ENCODE measurements around the gene ARPC1A. TPM values are rescaled to one million over a fixed set of nuclear protein-coding genes. Genes with fewer than 3 reads are reported as not detected.

ARPC1A gene
- total RNA-seq, 1 donor from 2014 or later = 269 TPM

DNA sequence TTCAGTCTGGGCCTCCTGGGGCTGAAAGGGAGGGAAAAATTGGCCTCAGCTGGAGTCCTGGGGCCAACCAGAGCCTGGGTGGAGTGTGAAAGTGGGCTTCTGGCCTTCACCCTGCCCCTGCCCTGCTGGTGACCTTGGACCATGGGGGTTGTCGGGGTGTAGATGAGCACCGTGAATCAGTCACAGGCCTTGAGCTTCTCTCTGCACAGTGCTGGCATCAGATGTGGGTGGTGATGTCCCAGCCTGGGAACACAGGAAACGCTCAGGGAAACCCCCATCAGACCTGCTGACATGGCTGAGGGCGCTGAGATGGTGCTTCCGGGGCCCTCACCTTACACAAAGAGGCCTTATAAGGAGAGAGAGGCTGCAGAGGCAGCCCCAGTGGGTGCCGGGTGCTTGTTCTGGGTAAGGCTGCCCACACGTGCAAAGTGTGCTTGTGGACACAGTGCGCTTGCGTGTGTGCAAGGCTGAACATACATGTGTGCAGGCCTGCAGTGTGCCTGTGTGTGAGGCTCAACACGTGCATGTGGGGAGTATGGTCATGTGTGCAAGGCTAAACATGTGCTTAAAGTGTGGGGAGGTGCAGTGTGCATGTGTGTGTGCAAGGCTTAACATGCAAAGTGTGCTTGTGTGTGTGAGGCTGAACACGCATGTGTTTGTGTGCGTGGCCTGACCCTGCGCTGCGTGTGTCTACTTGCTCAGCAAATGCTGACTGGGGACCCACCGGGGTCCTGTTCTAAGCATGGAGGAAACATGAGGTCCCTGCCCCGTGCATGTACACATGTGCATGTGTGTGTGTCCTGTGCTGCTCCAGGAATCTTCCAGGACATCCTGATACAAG lies 55.3 kb downstream of the ARPC1A start:
- FAIRE-seq (no peak), DNase-seq (ENCODE audit: low read depth) (no peak)
- no peak overlapping the region for H3K4me3 ChIP-seq (ENCODE audit: low read depth, low read length)
- TF ChIP-seq, protein P1, sequence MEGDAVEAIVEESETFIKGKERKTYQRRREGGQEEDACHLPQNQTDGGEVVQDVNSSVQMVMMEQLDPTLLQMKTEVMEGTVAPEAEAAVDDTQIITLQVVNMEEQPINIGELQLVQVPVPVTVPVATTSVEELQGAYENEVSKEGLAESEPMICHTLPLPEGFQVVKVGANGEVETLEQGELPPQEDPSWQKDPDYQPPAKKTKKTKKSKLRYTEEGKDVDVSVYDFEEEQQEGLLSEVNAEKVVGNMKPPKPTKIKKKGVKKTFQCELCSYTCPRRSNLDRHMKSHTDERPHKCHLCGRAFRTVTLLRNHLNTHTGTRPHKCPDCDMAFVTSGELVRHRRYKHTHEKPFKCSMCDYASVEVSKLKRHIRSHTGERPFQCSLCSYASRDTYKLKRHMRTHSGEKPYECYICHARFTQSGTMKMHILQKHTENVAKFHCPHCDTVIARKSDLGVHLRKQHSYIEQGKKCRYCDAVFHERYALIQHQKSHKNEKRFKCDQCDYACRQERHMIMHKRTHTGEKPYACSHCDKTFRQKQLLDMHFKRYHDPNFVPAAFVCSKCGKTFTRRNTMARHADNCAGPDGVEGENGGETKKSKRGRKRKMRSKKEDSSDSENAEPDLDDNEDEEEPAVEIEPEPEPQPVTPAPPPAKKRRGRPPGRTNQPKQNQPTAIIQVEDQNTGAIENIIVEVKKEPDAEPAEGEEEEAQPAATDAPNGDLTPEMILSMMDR (IDR thresholded peaks at IDR 0.05; ENCODE audit: insufficient read depth, low read length, severe bottlenecking) = no peak
- peaks cover 32% of the 10 kb centered on the region for H3K36me3 ChIP-seq (ENCODE audit: control insufficient read depth, insufficient read depth, low read length)
- H3K27me3 ChIP-seq (ENCODE audit: control insufficient read depth, insufficient read depth, low read length) = no peaks in the 10 kb centered on the region

DNA sequence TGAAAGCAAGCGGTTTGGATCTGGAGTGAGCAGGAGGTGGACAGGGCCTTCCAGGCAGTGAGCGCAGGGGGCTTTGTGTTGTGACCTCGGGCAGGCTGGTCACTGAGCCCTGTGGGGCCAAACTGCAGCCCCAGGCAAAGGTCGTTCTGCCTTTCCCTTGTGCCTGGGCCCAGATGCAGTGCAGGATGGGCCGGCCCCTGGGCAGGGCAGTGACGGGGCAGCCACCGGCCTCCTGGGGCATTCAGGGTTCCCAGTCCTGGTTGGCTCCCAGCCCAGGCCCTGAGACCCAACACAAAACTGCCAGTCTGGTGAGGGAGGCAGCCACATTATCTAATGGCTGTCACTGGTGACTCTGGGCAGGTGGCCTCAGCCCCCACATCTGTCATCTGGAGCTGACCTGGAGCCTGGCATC lies 56.0 kb downstream of the ARPC1A start:
- FAIRE-seq = no peak
- TF ChIP-seq, protein P1 (IDR thresholded peaks at IDR 0.05; ENCODE audit: insufficient read depth, low read length, severe bottlenecking) = no peak
- no peak for DNase-seq (ENCODE audit: low read depth)
- Histone ChIP-seq H3K27me3 (ENCODE audit: control insufficient read depth, insufficient read depth, low read length) (no peaks in the 10 kb centered on the region), H3K36me3 (ENCODE audit: control insufficient read depth, insufficient read depth, low read length) (peaks cover 37% of the 10 kb centered on the region), H3K4me3 (ENCODE audit: low read depth, low read length) (no peak overlapping the region)

DNA sequence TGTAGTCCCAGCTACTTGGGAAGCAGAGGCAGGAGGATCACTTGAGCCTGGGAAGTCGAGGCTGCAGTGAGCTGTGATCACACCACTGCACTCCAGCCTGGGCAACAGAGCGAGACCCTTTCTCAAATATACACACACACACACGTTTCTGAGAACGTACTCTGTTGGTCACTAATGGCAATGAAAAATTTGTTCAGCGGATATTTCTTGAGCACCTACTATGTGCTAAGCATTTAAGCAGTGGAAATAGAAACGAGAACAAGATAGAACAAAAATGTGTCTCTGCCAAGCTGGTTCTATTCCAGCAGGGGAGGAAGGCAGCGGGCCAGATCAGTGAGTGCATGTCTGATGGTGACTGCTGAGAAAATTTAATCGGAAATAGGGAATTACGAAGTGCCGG lies 57.5 kb downstream of the ARPC1A start:
- Histone ChIP-seq H3K27me3 (ENCODE audit: control insufficient read depth, insufficient read depth, low read length) (no peaks in the 10 kb centered on the region), H3K36me3 (ENCODE audit: control insufficient read depth, insufficient read depth, low read length) (peaks cover 42% of the 10 kb centered on the region), H3K4me3 (ENCODE audit: low read depth, low read length) (no peak overlapping the region)
- no peak for FAIRE-seq
- TF ChIP-seq, protein P1 (IDR thresholded peaks at IDR 0.05; ENCODE audit: insufficient read depth, low read length, severe bottlenecking) = no peak
- no peak for DNase-seq (ENCODE audit: low read depth)

DNA sequence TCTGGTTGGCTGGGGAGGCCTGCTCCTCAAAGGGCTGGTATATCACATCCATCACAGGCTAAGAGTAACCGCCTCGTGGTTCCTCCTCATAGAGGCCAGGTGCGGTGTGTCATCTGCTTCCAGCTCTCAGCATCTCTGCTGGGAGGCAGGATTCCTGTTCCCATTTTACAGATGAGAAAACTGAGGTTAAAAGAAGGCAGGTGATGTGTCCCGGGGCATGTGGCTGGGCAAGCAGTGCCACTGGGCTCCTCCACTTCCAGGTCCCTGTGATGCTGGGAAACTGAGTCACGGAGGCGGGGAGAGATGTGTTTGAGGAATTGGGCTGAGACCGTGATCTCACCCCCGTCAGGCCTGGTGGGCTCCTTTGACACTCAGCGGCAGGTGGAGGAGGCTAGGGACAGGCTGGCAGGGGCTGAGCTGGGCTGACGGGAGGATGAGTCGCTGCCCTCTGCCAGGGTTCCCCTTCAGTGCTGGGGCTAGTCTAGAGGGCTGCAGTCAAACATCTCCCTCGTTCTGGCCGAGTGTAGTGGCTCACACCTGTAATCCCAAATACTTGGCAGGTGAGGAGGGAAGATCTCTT lies 58.2 kb downstream of the ARPC1A start:
- TF ChIP-seq, protein P1 (IDR thresholded peaks at IDR 0.05; ENCODE audit: insufficient read depth, low read length, severe bottlenecking) = no peak
- H3K27me3 ChIP-seq (ENCODE audit: control insufficient read depth, insufficient read depth, low read length) = no peaks in the 10 kb centered on the region
- H3K36me3 ChIP-seq (ENCODE audit: control insufficient read depth, insufficient read depth, low read length) = peaks cover 43% of the 10 kb centered on the region
- no peak overlapping the region for H3K4me3 ChIP-seq (ENCODE audit: low read depth, low read length)
- FAIRE-seq = no peak
- no peak for DNase-seq (ENCODE audit: low read depth)

DNA sequence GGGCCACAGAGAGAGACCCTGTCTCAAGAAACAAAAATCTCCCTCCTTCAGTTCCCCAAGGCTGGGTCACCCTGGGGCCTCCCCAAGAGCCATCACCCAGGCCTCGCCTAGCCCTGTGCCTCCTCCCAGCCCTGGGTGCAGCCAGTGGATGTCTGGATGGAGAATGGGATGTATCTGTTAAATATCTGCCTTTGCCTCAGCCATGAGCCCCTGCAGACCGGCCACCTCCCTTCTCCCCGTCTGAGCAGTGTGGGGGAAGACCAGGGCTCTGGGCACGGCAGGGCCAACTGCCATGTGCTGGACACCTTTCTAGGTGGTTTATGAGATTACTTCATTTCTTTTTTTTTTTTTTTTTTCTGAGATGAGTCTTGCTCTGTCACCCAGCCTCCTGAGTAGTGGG lies 58.8 kb downstream of the ARPC1A start:
- Histone ChIP-seq H3K27me3 (ENCODE audit: control insufficient read depth, insufficient read depth, low read length) (no peaks in the 10 kb centered on the region), H3K4me3 (ENCODE audit: low read depth, low read length) (no peak overlapping the region), H3K36me3 (ENCODE audit: control insufficient read depth, insufficient read depth, low read length) (peaks cover 45% of the 10 kb centered on the region)
- no peak for DNase-seq (ENCODE audit: low read depth)
- TF ChIP-seq, protein P1 (IDR thresholded peaks at IDR 0.05; ENCODE audit: insufficient read depth, low read length, severe bottlenecking) = no peak
- no peak for FAIRE-seq

Data from bronchial epithelial cell (primary cell).